Caco-2 (cell line): Measurements from ENCODE around the gene SLC6A8. TPM values are rescaled to one million over a fixed set of nuclear protein-coding genes. Genes with fewer than 3 reads are reported as not detected.

Source experiments
- BruUV-seq: library from RNA; stranded (reverse); fragments of 400-500 nt; replicated peaks from 2 replicates; lab custom pipeline; 2021; lab: Mats Ljungman, UMichigan
- CTCF ChIA-PET: fragments of 300-600 bp; sonication (Branson Sonifier 250); formaldehyde crosslinking; loops from one replicate; lab custom pipeline; 2022; ENCODE audit warnings: antibody characterized with exemption; lab: Charles Lee
- POLR2A ChIA-PET: fragments of 300-600 bp; sonication (Branson Sonifier 250); formaldehyde crosslinking; loops from one replicate; lab custom pipeline; 2022; ENCODE audit warnings: antibody characterized with exemption; lab: Charles Lee
- DNase-seq, 2 experiments: peaks; one replicate each; pipeline versions ENCODE4 v3.0.0 to v3.0.0-alpha.2; 2020 to 2022
- H3K27me3 ChIP-seq: replicated peaks from 2 replicates; pipeline ENCODE4 v1.6.0; 2011; ENCODE audit warnings: low read length; ENCODE audit not compliant: control insufficient read depth, insufficient read depth
- H3K36me3 ChIP-seq: 2 replicates; pipeline ENCODE4 v1.5.1; 2011; ENCODE audit warnings: low read length; ENCODE audit not compliant: control insufficient read depth, insufficient read depth
- H3K4me1 ChIP-seq: fragments of 250-450 bp; sonication (Bioruptor Pico); 2 replicates; pipeline ENCODE4 v1.5.1; 2020; ENCODE audit warnings: mild to moderate bottlenecking
- H3K4me3 ChIP-seq: 2 replicates; pipeline ENCODE4 v1.5.1; 2011; ENCODE audit warnings: low read depth, mild to moderate bottlenecking, control low read depth, low read length
- H3K9me3 ChIP-seq: fragments of 250-450 bp; sonication (Bioruptor Pico); 2 replicates; pipeline ENCODE4 v1.5.1; 2020; ENCODE audit warnings: mild to moderate bottlenecking, moderate library complexity
- H3K27ac Mint-ChIP-seq: one replicate; pipeline ENCODE4 v1.8.0; 2022; ENCODE audit warnings: mixed read lengths; ENCODE audit not compliant: unreplicated experiment
- H3K27me3 Mint-ChIP-seq: one replicate; pipeline ENCODE4 v1.8.0; 2022; ENCODE audit warnings: mixed read lengths; ENCODE audit not compliant: insufficient read depth, unreplicated experiment
- H3K36me3 Mint-ChIP-seq: one replicate; pipeline ENCODE4 v1.8.0; 2022; ENCODE audit warnings: mild to moderate bottlenecking, mixed read lengths; ENCODE audit not compliant: insufficient read depth, unreplicated experiment
- H3K4me1 Mint-ChIP-seq: one replicate; pipeline ENCODE4 v1.8.0; 2022; ENCODE audit warnings: low read depth, mixed read lengths; ENCODE audit not compliant: unreplicated experiment
- H3K4me3 Mint-ChIP-seq: one replicate; pipeline ENCODE4 v1.8.0; 2022; ENCODE audit warnings: mild to moderate bottlenecking, moderate library complexity, mixed read lengths; ENCODE audit not compliant: unreplicated experiment
- H3K9me3 Mint-ChIP-seq: one replicate; pipeline ENCODE4 v1.8.0; 2022; ENCODE audit warnings: mixed read lengths; ENCODE audit not compliant: unreplicated experiment
- intact Hi-C: fragments of 100-400 bp; cut with micrococcal nuclease; formaldehyde crosslinking; loops from one replicate; pipeline ENCODE4 v1.10.0; 2022; ENCODE audit not compliant: unreplicated experiment
- total RNA-seq: library from RNA; stranded (reverse); gene quantifications from 2 replicates; pipeline ENCODE4 v1.2.3, GENCODE V29; 2022
- TF ChIP-seq, protein P1 (sequence below), 2 experiments: fragments of 200-600 bp in 1 of 2; IDR thresholded peaks; 1 replicate in 1 of 2; 2 replicates in 1 of 2; pipeline versions ENCODE4 v1.5.1 to v1.8.0; 2011 to 2022; ENCODE audit warnings: antibody characterized with exemption in 1 of 2, control low read depth in 1 of 2, inconsistent platforms in 1 of 2, low read depth in 1 of 2, low read length in 1 of 2, mild to moderate bottlenecking in 1 of 2, moderate library complexity in 1 of 2; ENCODE audit not compliant: insufficient read depth in 1 of 2, severe bottlenecking in 1 of 2, unreplicated experiment in 1 of 2

Gene SLC6A8
- total RNA-seq, 1 experiment from 2014 or later = 8.8 TPM

DNA sequence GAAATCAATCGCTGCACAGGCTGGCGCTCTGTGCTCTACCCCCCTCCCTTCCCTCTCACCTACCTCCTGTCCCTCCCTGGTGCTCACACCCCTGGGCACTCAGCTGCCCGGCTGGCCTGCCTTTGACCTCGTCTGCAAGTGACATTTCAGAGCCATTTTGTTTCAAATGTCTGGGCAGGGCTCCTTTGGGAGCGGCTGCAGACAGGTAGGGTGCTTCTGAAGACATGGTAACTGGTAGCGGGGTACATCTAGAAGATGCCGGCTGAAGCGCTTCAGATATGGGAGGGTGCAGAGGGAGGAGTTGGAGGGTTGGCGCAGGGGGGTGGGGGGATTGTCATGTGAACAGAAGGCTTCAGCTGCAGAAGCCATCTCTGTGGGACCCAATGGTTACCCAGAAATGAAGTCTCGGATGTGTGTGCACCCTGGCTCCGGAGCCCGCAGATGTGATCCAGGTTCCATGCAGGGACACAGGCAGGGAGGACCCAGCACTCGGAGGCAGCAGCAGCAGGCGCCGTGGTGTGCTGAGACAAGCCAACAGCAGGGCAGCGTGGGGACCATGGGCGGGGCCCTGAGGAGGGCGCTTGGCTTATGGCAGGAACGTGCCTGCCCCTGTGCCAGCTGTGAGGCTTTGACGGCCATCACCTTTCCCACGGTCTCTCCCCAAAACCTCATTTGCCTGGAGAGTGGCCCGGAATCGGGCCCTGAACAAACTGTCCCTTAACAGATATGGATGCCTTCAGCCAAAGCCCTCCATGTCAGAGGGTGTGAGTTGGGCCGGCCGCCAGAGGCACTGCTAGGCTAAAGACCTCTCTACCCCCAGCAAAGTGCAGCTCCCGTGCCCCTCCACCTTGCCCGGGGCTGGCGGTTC lies 48.3 kb upstream of the SLC6A8 start:
- H3K36me3 Mint-ChIP-seq = no peaks in the 10 kb centered on the region
- intact Hi-C loops = no loop called here
- H3K9me3 Mint-ChIP-seq = no peaks in the 10 kb centered on the region
- Histone ChIP-seq H3K9me3 (no peaks in the 10 kb centered on the region), H3K4me3 (no peak overlapping the region), H3K27me3 (no peaks in the 10 kb centered on the region), H3K4me1 (no peaks in the 10 kb centered on the region), H3K36me3 (no peaks in the 10 kb centered on the region)
- TF ChIP-seq, protein P1, sequence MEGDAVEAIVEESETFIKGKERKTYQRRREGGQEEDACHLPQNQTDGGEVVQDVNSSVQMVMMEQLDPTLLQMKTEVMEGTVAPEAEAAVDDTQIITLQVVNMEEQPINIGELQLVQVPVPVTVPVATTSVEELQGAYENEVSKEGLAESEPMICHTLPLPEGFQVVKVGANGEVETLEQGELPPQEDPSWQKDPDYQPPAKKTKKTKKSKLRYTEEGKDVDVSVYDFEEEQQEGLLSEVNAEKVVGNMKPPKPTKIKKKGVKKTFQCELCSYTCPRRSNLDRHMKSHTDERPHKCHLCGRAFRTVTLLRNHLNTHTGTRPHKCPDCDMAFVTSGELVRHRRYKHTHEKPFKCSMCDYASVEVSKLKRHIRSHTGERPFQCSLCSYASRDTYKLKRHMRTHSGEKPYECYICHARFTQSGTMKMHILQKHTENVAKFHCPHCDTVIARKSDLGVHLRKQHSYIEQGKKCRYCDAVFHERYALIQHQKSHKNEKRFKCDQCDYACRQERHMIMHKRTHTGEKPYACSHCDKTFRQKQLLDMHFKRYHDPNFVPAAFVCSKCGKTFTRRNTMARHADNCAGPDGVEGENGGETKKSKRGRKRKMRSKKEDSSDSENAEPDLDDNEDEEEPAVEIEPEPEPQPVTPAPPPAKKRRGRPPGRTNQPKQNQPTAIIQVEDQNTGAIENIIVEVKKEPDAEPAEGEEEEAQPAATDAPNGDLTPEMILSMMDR (IDR thresholded peaks at IDR 0.05; ENCODE audit: insufficient read depth in 1 of 2, low read depth in 1 of 2, low read length in 1 of 2, severe bottlenecking in 1 of 2, unreplicated experiment in 1 of 2) = no peak
- BruUV-seq = no TSS peak
- H3K4me3 Mint-ChIP-seq = no peak overlapping the region
- no peak overlapping the region for H3K27ac Mint-ChIP-seq
- ChIA-PET CTCF (no interaction called here), POLR2A (no interaction called here)
- peaks cover 4% of the 10 kb centered on the region for H3K27me3 Mint-ChIP-seq
- DNase-seq = no peak
- peaks cover 14% of the 10 kb centered on the region for H3K4me1 Mint-ChIP-seq

DNA sequence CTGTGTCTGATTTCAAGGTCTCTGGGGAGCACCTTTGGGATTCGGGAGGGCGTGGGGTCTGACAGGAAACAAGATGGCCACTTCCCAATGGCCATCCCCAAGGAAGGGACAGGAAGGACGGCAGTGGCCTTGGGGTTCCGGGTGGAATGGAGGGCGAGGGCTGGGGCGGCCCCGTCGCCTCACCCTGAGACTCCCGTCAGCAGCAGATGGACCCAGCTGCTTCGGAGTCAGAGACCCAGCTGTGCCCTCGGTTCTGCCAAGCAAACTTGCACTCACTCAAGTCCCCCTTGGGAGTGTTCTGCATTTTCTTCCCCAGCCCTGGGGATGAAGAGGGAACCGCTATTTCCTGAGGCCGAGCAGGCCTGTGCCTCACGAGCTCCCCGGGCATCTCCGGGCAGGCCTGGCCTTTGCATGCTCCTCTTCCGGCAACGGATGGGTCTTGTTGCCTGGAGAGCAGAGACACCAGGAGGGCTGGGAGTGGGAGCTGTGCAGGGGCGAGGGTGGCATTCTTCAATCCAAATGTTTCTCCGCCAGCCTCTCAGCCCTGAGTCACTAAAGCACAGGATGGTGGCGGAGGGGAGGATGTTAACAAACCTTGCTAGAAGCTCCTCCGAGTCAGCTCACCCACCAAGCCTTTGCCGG lies 47.6 kb upstream of the SLC6A8 start:
- Mint-ChIP-seq H3K27ac (no peak overlapping the region), H3K4me3 (no peak overlapping the region), H3K9me3 (no peaks in the 10 kb centered on the region), H3K4me1 (peaks cover 7% of the 10 kb centered on the region), H3K36me3 (no peaks in the 10 kb centered on the region), H3K27me3 (peaks cover 4% of the 10 kb centered on the region)
- ChIA-PET POLR2A (no interaction called here), CTCF (no interaction called here)
- intact Hi-C loops = no loop called here
- Histone ChIP-seq H3K9me3 (no peaks in the 10 kb centered on the region), H3K4me1 (peaks cover 7% of the 10 kb centered on the region), H3K36me3 (no peaks in the 10 kb centered on the region), H3K4me3 (no peak overlapping the region), H3K27me3 (no peaks in the 10 kb centered on the region)
- BruUV-seq = no TSS peak
- TF ChIP-seq, protein P1 (IDR thresholded peaks at IDR 0.05; ENCODE audit: insufficient read depth in 1 of 2, low read depth in 1 of 2, low read length in 1 of 2, severe bottlenecking in 1 of 2, unreplicated experiment in 1 of 2) = no peak
- no peak for DNase-seq

GRCh38 chrX:153640736-153641575 lies 46.8 kb upstream of the SLC6A8 start:
- Mint-ChIP-seq H3K27me3 (peaks cover 4% of the 10 kb centered on the region), H3K27ac (no peak overlapping the region)
- BruUV-seq = no TSS peak

More at GRCh38 chrX:153640736-153641575, 46.8 kb upstream of the SLC6A8 start:
- ChIA-PET CTCF (no interaction called here), POLR2A (no interaction called here)
- no peaks in the 10 kb centered on the region for H3K27me3 ChIP-seq
- H3K9me3 ChIP-seq = no peaks in the 10 kb centered on the region
- DNase-seq = no peak
- H3K4me1 ChIP-seq = peaks cover 15% of the 10 kb centered on the region
- TF ChIP-seq, protein P1 (IDR thresholded peaks at IDR 0.05; ENCODE audit: insufficient read depth in 1 of 2, low read depth in 1 of 2, low read length in 1 of 2, severe bottlenecking in 1 of 2, unreplicated experiment in 1 of 2) = no peak
- intact Hi-C loops = no loop called here
- Mint-ChIP-seq H3K36me3 (no peaks in the 10 kb centered on the region), H3K9me3 (no peaks in the 10 kb centered on the region), H3K4me3 (no peak overlapping the region), H3K4me1 (peaks cover 6% of the 10 kb centered on the region)
- no peak overlapping the region for H3K4me3 ChIP-seq
- no peaks in the 10 kb centered on the region for H3K36me3 ChIP-seq
